Measurements from ENCODE around the gene DNAH12.
"Not testable (repeated sequence)": the region's sequence is repeated elsewhere in the genome, so short reads cannot be mapped to it uniquely, and the experiment has no call there.

Gene DNAH12

GRCh38 chr3:57397175-57398026 is 146.7 kb downstream of the DNAH12 start:
- DNase-seq: peak in 1 of 2 experiments; percentile 13

GRCh38 chr3:57393977-57394376 is 150.2 kb downstream of the DNAH12 start:
- no peak for DNase-seq

GRCh38 chr3:57391767-57392166 is 152.4 kb downstream of the DNAH12 start:
- DNase-seq: no peak

GRCh38 chr3:57389271-57389670 is 154.9 kb downstream of the DNAH12 start:
- DNase-seq: no peak

- DNase-seq: no peak
Observed at GRCh38 chr3:57386307-57386706, 157.8 kb downstream of the DNAH12 start.

- DNase-seq: no peak
Observed at GRCh38 chr3:57385498-57385897, 158.6 kb downstream of the DNAH12 start.

GRCh38 chr3:57383838-57384237 is 160.3 kb downstream of the DNAH12 start:
- DNase-seq: no peak

GRCh38 chr3:57383406-57383805 is 160.7 kb downstream of the DNAH12 start:
- no peak for DNase-seq

- DNase-seq: no peak
Observed at GRCh38 chr3:57382933-57383332, 161.2 kb downstream of the DNAH12 start.

GRCh38 chr3:57370341-57370740 is 173.8 kb downstream of the DNAH12 start:
- DNase-seq: no peak

- DNase-seq: not testable (repeated sequence)
Observed at GRCh38 chr3:57365089-57365488, 179.1 kb downstream of the DNAH12 start.

GRCh38 chr3:57356275-57356674 is 187.9 kb downstream of the DNAH12 start:
- DNase-seq: not testable (repeated sequence)

- DNase-seq: no peak
Observed at GRCh38 chr3:57354768-57355167, 189.4 kb downstream of the DNAH12 start.

- no peak for DNase-seq
Observed at GRCh38 chr3:57350271-57350670, 193.9 kb downstream of the DNAH12 start.

GRCh38 chr3:57339071-57339642 is 205.0 kb downstream of the DNAH12 start:
- not testable (repeated sequence) for DNase-seq

GRCh38 chr3:57338272-57339070 is 205.7 kb downstream of the DNAH12 start:
- not testable (repeated sequence) for DNase-seq

GRCh38 chr3:57335283-57335938 is 208.7 kb downstream of the DNAH12 start:
- no peak for DNase-seq

- no peak for DNase-seq
Observed at GRCh38 chr3:57331078-57331610, 213.0 kb downstream of the DNAH12 start.

GRCh38 chr3:57326498-57326897 is 217.6 kb downstream of the DNAH12 start:
- DNase-seq: not testable (repeated sequence)

GRCh38 chr3:57314204-57314603 is 229.9 kb downstream of the DNAH12 start:
- DNase-seq: no peak

GRCh38 chr3:57309769-57310360 is 234.3 kb downstream of the DNAH12 start:
- DNase-seq: no peak

GRCh38 chr3:57303520-57303919 is 240.6 kb downstream of the DNAH12 start:
- DNase-seq: not testable (repeated sequence)

All from NCI-H446 (cell line).